Prostate gland (tissue), 2 donors: Measurements from ENCODE around the gene DPYSL3. TPM values are rescaled to one million over a fixed set of nuclear protein-coding genes. Genes with fewer than 3 reads are reported as not detected.

Source experiments
- DNase-seq: peaks from one replicate; pipeline ENCODE4 v3.0.0-alpha.2; 2019; ENCODE audit warnings: low spot score
- H3K27ac ChIP-seq, 2 donors: fragments of 200-600 bp; sonication (generic); 2 replicates each; pipeline ENCODE4 v1.5.1; 2017 to 2019
- H3K27me3 ChIP-seq: fragments of 200-600 bp; sonication (generic); replicated peaks from 2 replicates; pipeline ENCODE4 v1.5.1; 2019; ENCODE audit not compliant: insufficient read depth
- H3K36me3 ChIP-seq, 2 donors: fragments of 200-600 bp; sonication (generic); 1 replicate in 1 of 2; 2 replicates in 1 of 2; pipeline versions ENCODE4 v1.5.1 to v1.8.1; 2017 to 2019
- H3K4me1 ChIP-seq: fragments of 200-600 bp; sonication (generic); replicated peaks from 2 replicates; pipeline ENCODE4 v1.5.1; 2019
- H3K4me3 ChIP-seq, 2 donors: fragments of 200-600 bp; sonication (generic); 2 replicates each; pipeline ENCODE4 v1.5.1; 2017 to 2019
- H3K9me3 ChIP-seq: fragments of 200-600 bp; sonication (generic); 2 replicates; pipeline ENCODE4 v1.5.1; 2017
- CTCF ChIP-seq, 4 experiments: fragments of 200-600 bp in 2 of 4; fragments of 450-650 bp in 2 of 4; sonication (generic) in 2 of 4; IDR thresholded peaks; 1 replicate in 3 of 4; 2 replicates in 1 of 4; pipeline ENCODE4 v1.5.1; 2016 to 2019; ENCODE audit warnings: antibody characterized with exemption in 4 of 4, mild to moderate bottlenecking in 2 of 4, moderate library complexity in 2 of 4
- POLR2A ChIP-seq: fragments of 450-650 bp; IDR thresholded peaks from one replicate; pipeline ENCODE4 v1.6.1; 2016; ENCODE audit warnings: antibody characterized with exemption, mild to moderate bottlenecking
- POLR2AphosphoS5 ChIP-seq: sonication (generic); formaldehyde crosslinking; IDR thresholded peaks from one replicate; pipeline ENCODE4 v1.6.1; 2017; ENCODE audit warnings: antibody characterized with exemption
- WGBS: methylation state at CpG from one replicate; pipeline ENCODE4 v1.1.5; 2018; 5-methylcytosine and 5-hydroxymethylcytosine counted together
- intact Hi-C: fragments of 100-400 bp; cut with DNase I; formaldehyde crosslinking; loops from one replicate; pipeline ENCODE4 v1.14.2; 2022
- total RNA-seq, 2 donors: library from RNA; depleted of rRNA; stranded (reverse); fragments of >200 nt; gene quantifications; one replicate each; pipeline ENCODE4 v1.1.0, GENCODE V29; 2016

Gene DPYSL3
- total RNA-seq, 2 donors from 2014 or later: 113 to 126 TPM

- intact Hi-C loops: loop anchor here (5.0 kb wide), 1 partner anchor 166 kb away; no protein-coding TSS in a partner anchor
- Histone ChIP-seq H3K4me1 (no peaks in the 10 kb centered on the region), H3K9me3 (no peaks in the 10 kb centered on the region), H3K4me3 (no peak overlapping the region), H3K27ac (no peak overlapping the region), H3K27me3 (no peaks in the 10 kb centered on the region), H3K36me3 (no peaks in the 10 kb centered on the region)
- DNase-seq: no peak
- TF ChIP-seq CTCF (IDR thresholded peaks at IDR 0.05): peak in 3 of 4 experiments; percentile 24 to 37 (median 36)
- no peak for TF ChIP-seq POLR2A
- WGBS: 68% methylated on average over 5 of the region's 5 CpGs
These were observed 118.1 kb downstream of the DPYSL3 start for GRCh38 chr5:147391781-147392180.

GRCh38 chr5:147390654-147391225 is 119.1 kb downstream of the DPYSL3 start:
- WGBS: 58% methylated on average over 3 of the region's 3 CpGs
- Histone ChIP-seq H3K27ac (no peak overlapping the region), H3K36me3 (no peaks in the 10 kb centered on the region), H3K27me3 (no peaks in the 10 kb centered on the region), H3K4me3 (no peak overlapping the region), H3K4me1 (no peaks in the 10 kb centered on the region), H3K9me3 (no peaks in the 10 kb centered on the region)
- TF ChIP-seq POLR2AphosphoS5 (no peak), CTCF (IDR thresholded peaks at IDR 0.05) (no peak), POLR2A (no peak)
- intact Hi-C loops: loop anchor here (5.0 kb wide), 1 partner anchor 167 kb away; no protein-coding TSS in a partner anchor
- no peak for DNase-seq

GRCh38 chr5:147388184-147389108 is 121.4 kb downstream of the DPYSL3 start:
- no peak overlapping the region for H3K27ac ChIP-seq
- WGBS: 60% methylated on average over 7 of the region's 7 CpGs
- no peak for DNase-seq

GRCh38 chr5:147387109-147387508 is 122.8 kb downstream of the DPYSL3 start:
- Histone ChIP-seq H3K4me3 (no peak overlapping the region), H3K36me3 (no peaks in the 10 kb centered on the region), H3K9me3 (no peaks in the 10 kb centered on the region), H3K27me3 (no peaks in the 10 kb centered on the region), H3K4me1 (no peaks in the 10 kb centered on the region), H3K27ac (no peak overlapping the region)
- no peak for DNase-seq
- WGBS: 74% methylated on average over 4 of the region's 4 CpGs
- TF ChIP-seq POLR2A (no peak), CTCF (IDR thresholded peaks at IDR 0.05) (no peak)
- intact Hi-C loops: no loop called here

More at GRCh38 chr5:147388184-147389108, 121.4 kb downstream of the DPYSL3 start:
- no peak for TF ChIP-seq POLR2AphosphoS5
- no peak for TF ChIP-seq POLR2A
- no peak for TF ChIP-seq CTCF (IDR thresholded peaks at IDR 0.05)
- Histone ChIP-seq H3K4me3 (no peak overlapping the region), H3K36me3 (no peaks in the 10 kb centered on the region), H3K4me1 (no peaks in the 10 kb centered on the region), H3K9me3 (no peaks in the 10 kb centered on the region), H3K27me3 (no peaks in the 10 kb centered on the region)
- intact Hi-C loops: no loop called here
